H7 (cell line): ENCODE results near the gene CYTL1. TPM values are rescaled to one million over a fixed set of nuclear protein-coding genes. Genes with fewer than 3 reads are reported as not detected.

Experiments used
- DNase-seq: peaks from one replicate; pipeline ENCODE4 v3.0.0; 2012
- H3K27me3 ChIP-seq: 2 replicates; pipeline ENCODE4 v1.6.0; 2011; ENCODE audit warnings: mild to moderate bottlenecking, low read length; ENCODE audit not compliant: control insufficient read depth, insufficient read depth
- H3K36me3 ChIP-seq: replicated peaks from 2 replicates; pipeline ENCODE4 v1.5.1; 2011; ENCODE audit warnings: low read length; ENCODE audit not compliant: control insufficient read depth, insufficient read depth
- H3K4me3 ChIP-seq: 2 replicates; pipeline ENCODE4 v1.5.1; 2011; ENCODE audit warnings: low read depth, mild to moderate bottlenecking, control low read depth, low read length, moderate library complexity; ENCODE audit not compliant: insufficient read depth
- total RNA-seq: library from RNA; depleted of rRNA; stranded (reverse); fragments of >200 nt; shearing (Covaris generic); gene quantifications from 2 replicates; pipeline ENCODE4 v1.2.3, GENCODE V29; 2014

The CYTL1 gene
- total RNA-seq, 1 experiment from 2014 or later = 1.5 TPM

DNA sequence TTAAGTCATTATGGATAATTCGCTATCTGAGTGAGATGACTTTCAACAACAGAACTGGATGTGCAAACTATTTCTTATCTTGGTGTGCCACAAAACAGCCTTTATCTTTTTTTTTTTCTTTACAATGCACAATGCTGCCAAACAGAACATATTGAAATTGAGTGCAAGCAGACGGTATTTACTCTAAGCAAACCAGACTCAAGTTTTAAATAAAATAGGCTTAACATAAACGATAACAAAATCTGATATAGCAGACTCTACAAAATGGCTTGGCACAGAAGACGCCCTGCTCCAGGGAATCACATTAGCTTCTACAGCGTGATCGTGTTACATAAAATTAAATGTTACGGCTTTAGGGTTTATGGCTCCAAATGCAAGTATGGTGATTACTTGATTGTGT lies 22.4 kb upstream of the CYTL1 start:
- Histone ChIP-seq H3K36me3 (no peaks in the 10 kb centered on the region), H3K27me3 (no peaks in the 10 kb centered on the region), H3K4me3 (no peak overlapping the region)
- no peak for DNase-seq

DNA sequence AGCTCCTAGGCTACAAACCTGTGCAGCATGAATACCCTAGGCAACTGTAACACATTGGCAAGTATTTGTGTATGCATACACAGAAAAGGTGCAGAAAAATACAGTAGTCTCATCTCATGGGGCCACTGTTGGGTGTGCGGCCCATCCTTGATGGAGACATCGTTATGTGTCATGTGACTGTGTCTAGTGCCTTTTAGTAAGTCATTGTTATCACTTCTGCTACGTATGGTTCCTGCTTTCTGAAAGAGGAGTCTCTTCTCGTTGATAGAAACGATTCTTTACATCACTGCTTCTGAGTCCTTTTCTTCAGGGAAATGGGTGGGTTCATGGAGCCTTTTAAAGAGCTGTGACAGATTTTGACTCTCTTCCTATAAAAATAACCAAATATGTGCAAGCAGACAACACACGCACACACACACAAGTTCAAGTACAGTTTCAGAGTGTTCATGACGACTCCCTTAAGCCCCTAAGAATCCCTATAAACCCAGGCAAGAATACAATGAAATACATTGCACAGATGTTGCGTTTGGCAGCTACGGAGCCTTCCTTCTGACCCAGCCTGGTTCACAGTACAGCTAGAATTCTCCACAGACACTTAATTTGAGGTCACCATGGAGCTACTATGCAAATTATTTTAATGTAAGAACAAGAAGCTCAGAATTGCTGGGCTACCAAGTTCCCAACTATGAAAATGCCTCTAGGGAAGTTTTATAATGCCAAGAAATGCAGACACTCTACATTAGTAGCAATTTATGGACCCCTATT lies 21.8 kb upstream of the CYTL1 start:
- no peaks in the 10 kb centered on the region for H3K27me3 ChIP-seq
- H3K4me3 ChIP-seq = no peak overlapping the region
- DNase-seq = no peak
- no peaks in the 10 kb centered on the region for H3K36me3 ChIP-seq

DNA sequence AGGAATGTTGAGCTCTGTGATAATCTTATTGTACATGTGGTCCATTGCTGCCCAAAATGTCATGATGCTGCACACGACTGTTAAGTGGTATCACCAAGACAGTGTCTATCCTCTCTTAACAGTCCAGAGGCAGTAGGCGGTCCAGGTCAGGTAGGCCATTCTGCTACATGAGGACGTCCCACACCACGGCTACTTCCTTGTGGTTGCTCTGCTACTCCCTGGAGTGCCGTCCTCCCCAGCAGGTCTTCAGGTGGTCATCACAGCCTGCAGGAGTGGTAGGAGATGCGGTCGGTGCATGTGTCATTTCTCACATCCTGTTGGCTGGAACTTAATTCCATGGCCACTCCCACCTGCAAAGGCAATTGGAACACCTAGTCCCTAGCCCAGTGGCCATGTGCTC lies 20.5 kb upstream of the CYTL1 start:
- DNase-seq = no peak
- Histone ChIP-seq H3K27me3 (no peaks in the 10 kb centered on the region), H3K4me3 (no peak overlapping the region), H3K36me3 (no peaks in the 10 kb centered on the region)

DNA sequence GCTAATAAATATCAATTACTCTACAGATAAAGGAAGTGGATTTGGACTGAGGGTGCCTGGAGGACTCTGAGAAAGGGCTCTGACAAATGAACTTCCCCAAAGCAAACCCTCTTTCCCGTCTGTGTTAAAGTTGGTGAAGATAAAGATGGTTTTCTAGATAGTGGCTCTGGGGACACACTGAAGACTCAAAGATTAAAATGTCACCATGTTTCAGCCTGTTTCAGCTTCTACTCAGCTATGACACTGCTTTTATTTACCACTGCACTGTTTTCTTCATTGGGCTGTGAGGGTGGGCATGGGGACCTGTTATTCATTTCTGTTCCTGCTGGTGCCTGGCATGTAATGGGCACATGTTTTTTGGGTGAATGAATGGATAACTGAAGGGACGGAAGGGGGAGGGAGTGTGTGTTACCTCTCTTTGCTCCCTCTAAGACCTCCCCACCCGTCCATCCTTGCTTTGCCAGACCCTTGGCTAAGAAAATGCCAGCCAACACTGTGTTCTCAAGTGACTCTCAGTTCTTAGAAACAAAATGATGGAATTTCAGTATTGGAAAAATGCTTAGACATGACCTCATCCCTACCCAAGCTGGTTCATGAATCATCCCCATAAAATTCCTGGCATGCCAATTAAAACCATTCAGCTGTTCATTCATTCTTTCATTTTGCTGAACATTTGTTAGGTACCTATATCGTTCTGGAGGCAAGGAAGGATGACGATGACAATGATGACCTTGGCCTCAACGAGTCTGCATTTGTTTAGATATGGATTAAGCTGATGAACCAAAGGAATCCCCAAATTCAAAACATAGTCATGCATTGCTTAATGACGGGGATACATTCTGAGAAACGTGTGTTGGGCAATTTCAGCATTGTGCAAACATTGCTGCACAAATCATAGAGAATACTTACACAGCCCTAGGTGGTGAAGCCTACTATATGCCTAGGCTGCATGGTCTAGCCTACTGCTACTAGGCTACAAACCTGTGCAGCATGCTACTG lies 18.6 kb upstream of the CYTL1 start:
- Histone ChIP-seq H3K36me3 (no peaks in the 10 kb centered on the region), H3K27me3 (no peaks in the 10 kb centered on the region), H3K4me3 (no peak overlapping the region)
- no peak for DNase-seq

DNA sequence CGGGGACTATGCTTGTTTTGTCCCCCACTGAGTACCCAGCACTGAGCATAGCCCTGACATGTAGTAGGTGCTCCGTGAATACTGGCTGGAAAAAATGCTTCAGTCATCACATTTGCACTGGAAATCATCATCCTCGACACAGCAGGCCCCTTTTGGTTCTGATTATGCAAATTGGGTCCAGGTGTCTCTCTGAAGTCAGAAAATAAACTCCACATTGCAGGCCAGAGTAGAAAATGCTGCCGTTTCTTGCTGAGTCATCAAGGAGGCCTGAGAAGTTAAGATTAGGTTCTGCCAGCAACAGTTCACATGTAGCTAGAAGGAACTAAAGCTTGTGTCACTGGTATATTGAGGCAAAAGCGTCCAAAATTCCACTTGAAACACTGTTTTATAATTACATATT lies 17.0 kb upstream of the CYTL1 start:
- H3K4me3 ChIP-seq = no peak overlapping the region
- H3K27me3 ChIP-seq = no peaks in the 10 kb centered on the region
- no peaks in the 10 kb centered on the region for H3K36me3 ChIP-seq
- no peak for DNase-seq

DNA sequence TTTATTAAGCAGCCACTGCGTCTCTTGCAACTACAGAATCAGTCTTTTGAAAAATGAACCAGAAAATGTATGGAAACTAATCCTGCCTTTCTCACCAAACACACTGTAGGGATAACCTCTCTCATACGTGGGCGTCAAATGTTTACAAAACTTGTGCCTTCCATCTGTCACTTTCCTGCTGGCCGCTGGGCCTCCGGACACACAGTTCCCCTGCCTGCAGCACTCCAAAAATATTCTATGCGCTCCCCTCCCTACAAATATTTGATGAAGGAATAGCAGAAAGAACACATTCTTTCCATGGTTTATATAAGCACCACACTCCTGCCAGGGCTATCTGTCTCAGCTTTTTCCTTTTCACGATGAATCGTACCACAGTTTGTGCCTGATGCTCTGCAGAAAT lies 14.9 kb upstream of the CYTL1 start:
- no peak for DNase-seq
- Histone ChIP-seq H3K27me3 (no peaks in the 10 kb centered on the region), H3K4me3 (no peak overlapping the region), H3K36me3 (no peaks in the 10 kb centered on the region)

DNA sequence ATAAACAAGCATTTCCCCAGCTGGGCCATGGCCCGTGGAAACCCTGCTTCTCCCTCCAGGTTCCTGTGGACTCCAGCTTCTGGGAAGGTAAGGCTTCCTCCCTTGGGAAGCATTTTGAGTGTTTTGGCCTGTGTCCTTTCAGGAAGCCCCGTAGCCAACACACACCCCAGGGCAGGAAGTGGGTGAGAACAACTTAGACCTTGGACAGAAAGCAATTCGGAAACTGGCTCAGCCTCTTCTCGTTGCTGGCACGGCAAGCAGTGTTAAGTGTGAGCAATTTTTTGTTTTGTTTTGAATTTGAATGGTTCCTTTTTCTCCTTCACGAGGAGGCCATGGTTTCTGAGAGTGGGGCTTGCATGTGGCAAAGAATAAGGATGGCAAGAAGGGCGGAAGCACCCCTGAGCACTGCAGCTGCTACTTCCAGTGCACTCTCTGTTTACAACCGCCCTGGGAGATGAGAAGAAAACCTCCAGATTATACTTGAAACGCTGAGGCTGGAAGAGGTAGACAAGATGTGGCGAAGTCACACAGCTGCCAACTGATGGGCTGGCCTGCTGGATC lies 14.1 kb upstream of the CYTL1 start:
- DNase-seq = no peak
- no peak overlapping the region for H3K4me3 ChIP-seq
- no peaks in the 10 kb centered on the region for H3K36me3 ChIP-seq
- H3K27me3 ChIP-seq = no peaks in the 10 kb centered on the region; the same call in 1 of the 2 replicates

DNA sequence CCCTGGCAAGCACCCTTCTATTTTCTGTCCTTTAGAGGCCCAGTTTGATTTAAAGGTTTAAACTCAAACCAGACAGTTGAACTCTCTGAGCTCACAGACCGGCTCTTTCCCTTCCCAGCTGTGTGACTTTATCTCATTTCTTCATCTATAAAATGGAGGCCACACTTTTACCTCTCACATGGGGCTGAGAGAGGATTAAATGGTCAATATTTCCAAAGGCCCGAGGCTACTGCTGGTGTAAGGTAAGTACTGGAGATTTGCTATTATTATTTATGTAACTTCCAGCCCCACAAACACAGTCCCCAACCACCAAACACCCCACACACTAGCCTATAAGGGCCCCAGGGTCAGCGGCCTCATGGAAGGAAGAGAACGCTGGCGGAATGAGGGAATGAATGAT lies 13.6 kb upstream of the CYTL1 start:
- Histone ChIP-seq H3K27me3 (no peaks in the 10 kb centered on the region; the same call in 1 of the 2 replicates), H3K4me3 (no peak overlapping the region), H3K36me3 (no peaks in the 10 kb centered on the region)
- DNase-seq = no peak

DNA sequence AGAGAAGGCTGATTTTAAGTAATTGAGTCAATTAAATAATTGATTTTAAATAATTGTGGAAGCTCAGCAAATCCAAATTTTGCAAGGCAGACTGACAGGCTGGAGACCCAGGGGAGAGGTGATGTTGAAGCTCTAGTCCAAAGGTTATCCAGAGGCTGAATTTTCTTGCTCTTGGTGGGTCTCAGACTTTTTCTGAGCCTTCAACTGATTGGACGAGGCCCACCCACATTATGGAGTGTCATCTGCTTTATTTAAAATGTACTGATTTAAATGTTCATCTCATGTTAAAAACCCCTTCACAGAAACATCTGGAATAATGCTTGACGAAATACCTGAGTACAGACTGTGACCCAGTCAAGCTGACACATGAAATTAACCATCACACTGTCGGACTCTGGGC lies 11.7 kb upstream of the CYTL1 start:
- no peak overlapping the region for H3K4me3 ChIP-seq
- DNase-seq = no peak
- H3K36me3 ChIP-seq = no peaks in the 10 kb centered on the region
- H3K27me3 ChIP-seq = no peaks in the 10 kb centered on the region; the same call in 1 of the 2 replicates

DNA sequence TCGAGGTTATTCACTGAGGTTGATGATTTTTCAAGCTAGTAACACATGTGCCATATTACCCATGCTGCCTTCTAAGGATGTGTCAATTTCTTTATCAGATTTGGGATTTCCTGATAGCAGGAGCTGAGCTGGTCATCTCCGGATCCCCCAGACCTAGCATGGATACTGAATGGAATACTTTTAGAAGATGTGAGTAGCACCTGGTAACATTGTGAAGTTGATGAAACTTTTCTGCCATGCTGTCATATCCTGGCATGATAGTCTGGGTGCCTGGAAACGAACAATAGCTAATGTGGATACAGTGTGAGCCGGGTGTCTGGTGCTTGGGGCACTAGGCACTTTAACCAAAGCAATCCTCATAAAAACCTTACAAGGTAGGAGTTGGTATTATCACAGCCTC lies 11.0 kb upstream of the CYTL1 start:
- no peak for DNase-seq
- H3K36me3 ChIP-seq = no peaks in the 10 kb centered on the region
- H3K27me3 ChIP-seq = no peaks in the 10 kb centered on the region; the same call in 1 of the 2 replicates
- H3K4me3 ChIP-seq = no peak overlapping the region

DNA sequence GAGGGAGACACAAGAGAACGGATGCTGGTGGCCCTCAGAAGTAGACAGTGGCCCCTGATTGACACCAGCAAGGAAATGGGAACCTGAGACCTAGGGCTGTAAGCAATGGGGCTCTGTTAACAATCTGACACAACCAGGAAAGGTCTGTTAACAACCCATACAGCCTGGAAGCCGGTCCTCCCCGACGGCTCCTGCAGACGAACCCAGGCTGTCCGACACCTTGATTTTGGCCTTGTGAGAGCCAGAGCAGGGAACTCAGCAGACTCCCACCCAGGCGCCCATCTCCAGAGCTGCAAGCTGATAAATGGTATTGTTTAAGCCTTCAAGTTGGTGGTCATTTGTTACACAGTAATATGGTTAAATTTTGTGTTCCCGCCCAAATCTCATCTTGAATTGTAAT lies 10.2 kb upstream of the CYTL1 start:
- no peak for DNase-seq
- H3K27me3 ChIP-seq = no peaks in the 10 kb centered on the region; the same call in 1 of the 2 replicates
- no peak overlapping the region for H3K4me3 ChIP-seq
- no peaks in the 10 kb centered on the region for H3K36me3 ChIP-seq

DNA sequence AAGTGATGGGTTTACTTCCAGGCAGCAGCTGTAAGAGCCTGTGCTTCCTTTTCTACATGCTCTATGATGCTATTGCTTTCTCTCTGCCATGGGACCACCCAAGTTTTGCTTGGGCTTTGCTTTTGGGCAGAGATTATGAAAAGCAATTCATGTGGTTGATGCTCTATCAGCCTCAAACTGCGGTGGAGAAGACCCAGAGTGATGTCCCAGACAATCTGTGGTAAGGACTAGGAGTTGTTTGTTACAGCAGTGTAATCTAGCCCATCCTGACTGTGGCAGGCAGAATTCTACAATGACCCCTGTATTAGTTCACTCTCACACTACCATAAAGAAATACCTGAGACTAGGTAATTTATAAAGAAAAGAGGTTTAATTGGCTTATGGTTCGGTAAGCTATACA lies 9.2 kb upstream of the CYTL1 start:
- no peaks in the 10 kb centered on the region for H3K36me3 ChIP-seq
- no peaks in the 10 kb centered on the region; the same call in 1 of the 2 replicates for H3K27me3 ChIP-seq
- no peak for DNase-seq
- H3K4me3 ChIP-seq = no peak overlapping the region

DNA sequence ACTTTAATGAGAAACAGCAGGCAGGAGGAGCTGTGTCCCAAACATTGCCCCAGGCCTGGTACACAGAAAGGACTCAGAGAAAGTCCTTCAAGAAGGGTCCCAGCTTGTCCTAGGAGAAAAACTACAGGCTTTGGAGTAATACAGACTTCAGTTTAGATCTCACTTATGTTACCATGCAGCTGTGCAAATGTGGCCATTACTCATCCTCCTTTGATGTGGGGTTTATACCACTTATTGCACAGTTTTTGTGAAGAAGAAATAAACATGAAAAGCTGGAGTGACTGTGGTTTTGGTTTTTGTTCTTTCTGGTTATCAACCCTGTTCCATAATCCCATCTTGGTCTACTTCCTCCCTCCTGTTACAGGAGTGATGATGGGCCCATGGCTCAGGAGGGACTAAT lies 8.1 kb upstream of the CYTL1 start:
- Histone ChIP-seq H3K4me3 (no peak overlapping the region), H3K27me3 (no peaks in the 10 kb centered on the region; the same call in 1 of the 2 replicates), H3K36me3 (no peaks in the 10 kb centered on the region)
- no peak for DNase-seq

DNA sequence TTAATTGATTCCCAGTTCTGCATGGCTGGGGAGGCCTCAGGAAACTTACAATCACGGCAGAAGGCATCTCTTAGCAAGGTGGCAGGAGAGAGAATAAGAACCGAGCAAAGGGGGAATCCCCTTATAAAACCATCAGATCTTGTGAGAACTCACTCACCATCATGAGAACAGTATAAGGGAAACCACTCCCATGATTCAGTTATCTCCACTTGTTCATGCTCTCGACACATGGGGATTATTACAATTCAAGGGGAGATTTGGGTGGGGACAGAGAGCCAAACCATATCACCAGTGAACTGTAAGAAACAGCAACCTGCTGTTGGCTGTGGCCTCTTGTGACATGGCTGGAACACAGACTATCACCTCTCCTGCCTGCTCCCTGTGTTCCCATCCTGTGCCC lies 7.1 kb upstream of the CYTL1 start:
- no peak for DNase-seq
- Histone ChIP-seq H3K27me3 (no peaks in the 10 kb centered on the region; the same call in 1 of the 2 replicates), H3K4me3 (no peak overlapping the region), H3K36me3 (no peaks in the 10 kb centered on the region)
